GM13976 (cell line): ENCODE measurements around the gene ARHGAP32.

ENCODE experiments used
- DNase-seq: peaks from one replicate; pipeline ENCODE4 v3.0.0; 2012; ENCODE audit warnings: low spot score
- in situ Hi-C: fragments of 300-500 bp; cut with MboI; formaldehyde crosslinking; loops from one replicate; pipeline ENCODE4 v1.12.0; 2022; ENCODE audit warnings: low sequenced_read_pairs, mixed read lengths, inconsistent platforms; ENCODE audit not compliant: unreplicated experiment
- TF ChIP-seq, protein P1 (sequence below): IDR thresholded peaks from 2 replicates; pipeline ENCODE4 v1.5.1; 2012; ENCODE audit warnings: borderline replicate concordance, mild to moderate bottlenecking; ENCODE audit not compliant: insufficient read depth; ENCODE audit errors: extremely low read depth, missing control alignments, control extremely low read depth

Gene ARHGAP32

DNA sequence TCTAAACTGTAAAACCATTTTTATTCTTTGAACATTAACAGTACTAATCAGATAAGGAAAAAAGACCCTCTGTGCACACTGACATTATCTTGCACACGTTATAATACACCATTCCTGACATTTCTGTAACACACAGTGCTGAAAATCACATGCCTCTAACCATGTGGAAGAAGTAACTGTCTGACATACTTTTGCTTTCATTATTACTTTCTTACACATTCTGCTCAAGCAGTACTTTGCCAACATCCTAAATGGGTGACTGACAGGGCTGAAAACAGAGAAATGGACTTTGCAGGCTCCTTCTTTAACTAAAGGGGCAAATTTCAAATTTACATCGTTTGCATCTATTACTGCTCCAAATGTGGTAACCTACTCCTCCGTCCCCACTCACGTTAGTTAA is 226.6 kb downstream of the ARHGAP32 start:
- in situ Hi-C loops, result no loop called here
- TF ChIP-seq, protein P1, sequence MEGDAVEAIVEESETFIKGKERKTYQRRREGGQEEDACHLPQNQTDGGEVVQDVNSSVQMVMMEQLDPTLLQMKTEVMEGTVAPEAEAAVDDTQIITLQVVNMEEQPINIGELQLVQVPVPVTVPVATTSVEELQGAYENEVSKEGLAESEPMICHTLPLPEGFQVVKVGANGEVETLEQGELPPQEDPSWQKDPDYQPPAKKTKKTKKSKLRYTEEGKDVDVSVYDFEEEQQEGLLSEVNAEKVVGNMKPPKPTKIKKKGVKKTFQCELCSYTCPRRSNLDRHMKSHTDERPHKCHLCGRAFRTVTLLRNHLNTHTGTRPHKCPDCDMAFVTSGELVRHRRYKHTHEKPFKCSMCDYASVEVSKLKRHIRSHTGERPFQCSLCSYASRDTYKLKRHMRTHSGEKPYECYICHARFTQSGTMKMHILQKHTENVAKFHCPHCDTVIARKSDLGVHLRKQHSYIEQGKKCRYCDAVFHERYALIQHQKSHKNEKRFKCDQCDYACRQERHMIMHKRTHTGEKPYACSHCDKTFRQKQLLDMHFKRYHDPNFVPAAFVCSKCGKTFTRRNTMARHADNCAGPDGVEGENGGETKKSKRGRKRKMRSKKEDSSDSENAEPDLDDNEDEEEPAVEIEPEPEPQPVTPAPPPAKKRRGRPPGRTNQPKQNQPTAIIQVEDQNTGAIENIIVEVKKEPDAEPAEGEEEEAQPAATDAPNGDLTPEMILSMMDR, result no peak
- peak; percentile 59 for DNase-seq

DNA sequence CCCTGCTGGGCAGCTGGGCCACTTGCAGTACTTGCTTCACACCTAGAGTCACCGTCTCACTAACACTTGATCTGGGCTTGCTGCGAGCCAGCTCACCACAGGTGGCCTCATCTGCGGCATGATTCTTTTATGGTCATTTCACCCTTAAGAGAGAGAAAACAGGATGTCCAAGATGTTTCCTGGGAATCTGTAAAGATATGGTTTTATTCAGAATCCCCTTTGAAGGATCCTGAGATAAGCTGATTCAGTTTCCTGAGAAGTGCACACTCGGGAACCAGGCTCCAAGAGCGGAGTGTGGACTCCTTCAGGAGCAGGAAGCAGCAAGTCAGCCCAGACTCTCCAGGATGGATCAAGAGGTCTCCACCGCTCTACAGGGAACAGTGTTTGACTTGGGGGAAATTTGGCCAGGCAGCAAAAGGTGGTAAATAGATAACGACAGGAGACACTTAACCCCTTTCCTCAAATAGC is 227.6 kb downstream of the ARHGAP32 start:
- in situ Hi-C loops, result no loop called here
- TF ChIP-seq, protein P1, result no peak
- no peak for DNase-seq

DNA sequence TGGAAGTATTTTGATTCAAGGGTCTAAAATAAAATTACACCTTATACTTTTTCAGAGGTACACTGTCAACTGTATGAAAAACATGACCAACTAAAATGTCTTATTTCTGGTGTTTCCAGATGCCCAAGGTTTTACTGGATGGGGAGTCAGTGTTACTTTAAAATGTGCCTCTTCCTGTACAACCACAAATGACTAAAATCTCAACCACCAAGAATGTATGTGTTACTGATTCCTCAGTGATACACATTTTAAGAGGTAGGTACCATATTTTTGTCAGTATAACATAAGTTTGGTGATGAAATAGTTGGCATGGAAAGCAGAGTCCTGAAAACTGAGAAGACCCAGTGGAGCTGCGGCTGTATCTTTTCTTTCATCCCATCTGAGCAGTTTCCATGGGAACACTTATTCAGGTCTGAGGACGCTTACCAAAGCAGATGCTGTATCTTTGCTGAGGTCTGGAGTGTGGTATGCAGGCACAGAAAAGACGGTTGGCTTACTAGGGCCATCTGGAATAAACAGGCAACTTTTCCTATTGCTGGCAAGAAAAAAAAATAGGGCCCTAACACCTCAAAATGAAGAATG is 228.3 kb downstream of the ARHGAP32 start:
- in situ Hi-C loops, result no loop called here

DNA sequence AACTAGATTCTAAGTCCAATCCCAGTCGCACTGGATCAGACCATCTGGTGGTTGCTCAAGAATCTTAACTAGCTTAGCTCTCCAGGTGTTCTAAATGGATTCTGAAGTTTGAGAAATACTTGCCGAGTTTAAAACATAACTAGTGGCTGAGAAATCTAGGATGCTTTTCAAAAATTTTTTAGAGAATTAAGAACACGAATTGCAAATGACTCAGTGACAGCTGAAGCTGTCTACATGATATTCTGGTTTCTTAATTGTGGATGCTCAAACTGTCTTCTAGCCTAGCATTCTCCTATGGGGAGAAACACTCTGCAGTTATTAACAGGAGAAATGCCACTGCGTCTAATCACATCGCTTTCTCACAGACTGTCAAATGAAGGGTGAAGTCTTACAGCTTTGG is 229.2 kb downstream of the ARHGAP32 start:
- no peak for DNase-seq
- TF ChIP-seq, protein P1, result no peak
- in situ Hi-C loops, result no loop called here

More for the DNA sequence above, 228.3 kb downstream of the ARHGAP32 start:
- TF ChIP-seq, protein P1, result no peak
- DNase-seq, result no peak

DNA sequence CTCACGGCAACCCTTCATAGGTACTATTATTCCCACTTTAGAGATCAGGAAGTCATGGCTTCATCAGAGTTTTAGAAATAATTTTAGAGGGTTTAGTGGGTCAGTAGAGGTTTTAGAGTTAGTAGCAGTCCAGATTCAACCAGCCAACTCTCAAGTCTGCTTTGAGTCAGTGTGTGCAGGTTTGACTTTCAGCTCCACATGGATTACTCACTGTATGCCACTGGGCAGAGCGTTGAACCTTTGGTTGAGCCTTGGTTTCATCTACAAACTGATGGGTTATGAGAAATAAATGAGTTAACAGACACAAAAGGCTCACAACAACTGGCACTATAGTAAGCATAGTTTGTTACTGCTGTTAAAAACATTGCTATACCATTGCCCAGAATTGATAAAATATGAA is 230.5 kb downstream of the ARHGAP32 start:
- TF ChIP-seq, protein P1, result no peak
- in situ Hi-C loops, result no loop called here
- no peak for DNase-seq

DNA sequence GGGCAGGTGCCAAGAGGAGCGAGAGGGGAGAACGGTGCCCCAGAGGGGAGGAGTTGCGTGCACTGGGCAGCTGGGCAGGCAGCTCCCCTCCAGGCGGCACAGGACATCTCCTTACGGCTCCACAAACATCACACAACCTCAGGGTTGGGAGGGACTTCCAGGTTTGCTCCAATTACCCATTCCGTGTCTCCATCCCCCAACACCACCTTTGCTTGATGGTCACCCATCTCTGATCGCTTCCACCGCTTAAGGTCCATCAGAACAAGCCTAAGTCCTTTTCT is 235.0 kb downstream of the ARHGAP32 start:
- DNase-seq, result no peak
- TF ChIP-seq, protein P1, result no peak
- in situ Hi-C loops, result no loop called here
